ENCODE data around the gene BTRC.

BTRC gene

GRCh38 chr10:101567165-101568006 is 213.4 kb downstream of the BTRC start:
- DNase-seq (ENCODE audit: low read depth): no peak

DNA sequence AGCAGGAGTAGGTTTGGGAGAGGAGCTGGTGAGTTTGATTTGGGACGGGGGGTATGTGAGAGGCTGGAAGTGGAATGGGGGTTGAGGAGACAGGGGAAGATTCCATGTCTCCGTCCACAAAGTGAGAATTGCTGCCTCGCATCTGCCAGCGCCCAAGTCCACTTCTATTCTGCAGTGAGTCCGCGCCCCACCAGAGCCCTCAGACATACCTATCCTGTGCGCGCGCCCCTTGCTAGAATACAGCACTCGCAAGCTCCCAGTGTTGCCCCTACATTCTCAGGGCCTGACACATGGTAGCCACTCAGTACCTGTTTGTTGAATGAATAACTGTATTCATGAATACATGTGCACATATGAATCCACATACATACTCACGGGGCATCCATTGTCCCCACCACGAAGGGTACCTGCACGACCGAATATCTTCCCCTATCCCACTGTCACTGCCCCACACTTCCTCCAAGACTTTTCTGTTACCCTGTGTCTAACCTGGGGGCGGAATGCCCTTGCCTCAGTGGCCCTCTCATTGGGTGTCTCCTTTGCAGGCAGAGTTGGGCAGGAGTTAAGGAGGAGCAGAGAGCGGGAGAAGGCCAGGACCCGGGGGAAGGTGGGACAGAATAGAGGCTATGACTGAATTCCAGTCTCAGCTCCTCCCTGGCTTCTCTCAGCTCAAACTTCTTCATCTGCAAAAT is 214.2 kb downstream of the BTRC start:
- no peak for DNase-seq (ENCODE audit: low read depth)

GRCh38 chr10:101569323-101569621 is 215.3 kb downstream of the BTRC start:
- DNase-seq (ENCODE audit: low read depth): no peak

DNA sequence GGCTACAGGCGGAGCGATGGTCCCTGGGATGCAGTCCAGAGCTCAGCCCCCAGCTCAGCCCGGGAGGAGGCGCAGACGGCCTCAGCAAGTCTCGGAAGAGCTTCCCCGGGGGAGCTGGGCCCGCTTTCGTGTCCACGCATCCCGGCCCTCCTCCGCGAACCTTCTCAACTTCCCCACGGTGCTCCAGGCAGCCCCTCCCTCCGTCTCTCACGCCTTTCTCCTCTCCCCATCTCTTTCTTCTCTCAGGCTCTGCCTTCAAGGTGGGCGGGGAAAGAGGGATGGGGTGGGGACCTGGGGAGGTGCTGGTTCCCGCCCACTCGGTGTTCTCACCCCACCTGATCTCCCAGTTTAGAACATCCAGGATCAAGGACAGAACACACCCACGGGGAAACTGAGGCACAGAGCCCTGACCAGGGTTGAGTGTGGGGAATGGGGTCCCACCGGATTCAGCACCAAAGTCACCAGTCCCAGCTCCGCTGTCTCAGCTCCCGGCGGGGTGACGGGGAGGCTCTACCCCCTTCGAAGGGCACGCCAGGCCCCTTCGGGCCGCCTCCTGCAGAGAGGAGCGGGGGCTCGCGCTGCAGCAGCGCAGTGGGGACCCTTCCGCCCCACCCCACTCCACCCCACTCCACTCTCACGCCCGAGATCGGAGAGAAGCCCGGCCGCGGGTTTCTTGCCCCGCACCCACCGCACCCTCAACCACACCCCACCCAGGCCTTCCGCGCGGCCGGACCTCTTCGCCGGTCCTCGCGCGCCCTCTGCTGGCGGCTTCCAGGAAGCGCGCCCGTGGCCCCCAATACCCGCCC is 215.9 kb downstream of the BTRC start:
- no peak for DNase-seq (ENCODE audit: low read depth)

GRCh38 chr10:101570428-101571270 is 216.7 kb downstream of the BTRC start:
- no peak for DNase-seq (ENCODE audit: low read depth)

GRCh38 chr10:101571271-101571925 is 217.4 kb downstream of the BTRC start:
- no peak for DNase-seq (ENCODE audit: low read depth)

- DNase-seq (ENCODE audit: low read depth): no peak
Measured at GRCh38 chr10:101572126-101572525, 218.2 kb downstream of the BTRC start.

GRCh38 chr10:101572785-101573184 is 218.8 kb downstream of the BTRC start:
- no peak for DNase-seq (ENCODE audit: low read depth)

- no peak for DNase-seq (ENCODE audit: low read depth)
Measured at GRCh38 chr10:101573885-101574753, 220.2 kb downstream of the BTRC start.

DNA sequence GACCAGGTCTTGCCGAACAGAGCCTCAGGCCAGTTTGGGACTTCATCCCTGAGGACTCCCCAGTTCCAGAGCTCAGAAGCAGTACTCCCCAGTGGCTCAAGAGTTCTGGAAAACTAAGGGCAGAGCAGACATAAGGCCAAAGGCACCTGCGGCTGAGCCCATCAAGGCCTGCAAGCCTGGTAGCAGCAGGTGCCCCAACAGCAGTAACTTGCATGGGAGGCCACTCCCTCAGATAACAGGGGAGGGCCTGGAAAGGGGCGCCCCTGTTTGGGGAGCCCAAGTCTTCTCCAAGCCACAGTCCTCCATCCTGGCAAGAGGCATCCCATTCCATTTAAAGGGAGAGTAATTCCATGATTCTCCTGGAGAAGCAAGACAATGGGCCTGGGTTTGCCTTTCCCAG is 221.1 kb downstream of the BTRC start:
- DNase-seq (ENCODE audit: low read depth): no peak

- no peak for DNase-seq (ENCODE audit: low read depth)
Measured at GRCh38 chr10:101575580-101576210, 221.7 kb downstream of the BTRC start.

DNA sequence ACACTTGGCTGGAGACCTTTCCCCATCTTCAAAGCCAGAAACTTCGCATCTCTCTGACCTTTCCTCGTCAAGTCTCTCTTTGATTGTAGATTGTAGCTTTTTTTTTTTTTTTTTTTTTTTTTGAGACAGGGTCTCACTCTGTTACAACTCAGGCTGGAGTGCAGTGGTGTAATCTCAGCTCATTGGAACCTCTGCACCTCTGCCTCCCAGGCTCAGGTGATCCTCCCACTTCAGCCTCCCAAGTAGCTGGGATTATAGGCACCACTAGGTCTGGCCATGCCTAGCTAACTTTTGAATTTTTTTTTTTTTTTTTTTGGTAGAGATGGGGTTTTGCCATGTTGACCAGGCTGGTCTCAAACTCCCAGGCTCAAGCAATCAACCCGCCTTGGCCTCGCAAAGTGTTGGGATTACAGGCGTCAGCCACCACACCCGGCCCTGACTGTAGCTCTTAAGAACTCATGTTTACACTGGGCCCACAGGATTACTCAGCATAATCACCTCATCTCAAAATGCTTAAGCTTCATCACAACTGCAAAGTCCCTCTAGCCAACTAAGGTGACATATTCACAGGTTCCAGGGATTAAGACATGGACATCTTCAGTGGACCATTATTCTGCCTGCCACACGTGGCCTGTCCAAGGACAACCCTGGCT is 222.4 kb downstream of the BTRC start:
- DNase-seq (ENCODE audit: low read depth): no peak

GRCh38 chr10:101577121-101577871 is 223.3 kb downstream of the BTRC start:
- no peak for DNase-seq (ENCODE audit: low read depth)

DNA sequence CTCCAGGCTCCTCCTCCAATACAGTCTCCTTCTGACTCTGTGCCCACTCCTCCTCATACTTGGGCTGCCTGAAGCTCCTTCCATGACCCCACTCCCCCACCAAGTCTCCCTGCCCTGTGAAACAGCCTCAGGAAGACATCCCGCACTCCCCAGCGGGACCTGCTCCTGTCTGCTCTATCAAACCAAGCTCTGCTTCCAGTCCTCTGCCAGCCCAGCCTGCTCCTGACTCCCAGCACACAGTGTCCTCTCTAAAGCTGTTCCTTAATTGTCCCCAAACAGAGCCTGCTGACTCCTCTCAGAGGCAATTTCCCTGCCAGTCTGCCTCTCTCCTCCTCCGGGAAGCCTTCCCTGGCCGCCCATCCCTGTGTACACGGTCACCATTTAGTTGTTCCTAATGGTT is 224.2 kb downstream of the BTRC start:
- no peak for DNase-seq (ENCODE audit: low read depth)

GRCh38 chr10:101578803-101579515 is 225.0 kb downstream of the BTRC start:
- DNase-seq (ENCODE audit: low read depth): no peak

DNA sequence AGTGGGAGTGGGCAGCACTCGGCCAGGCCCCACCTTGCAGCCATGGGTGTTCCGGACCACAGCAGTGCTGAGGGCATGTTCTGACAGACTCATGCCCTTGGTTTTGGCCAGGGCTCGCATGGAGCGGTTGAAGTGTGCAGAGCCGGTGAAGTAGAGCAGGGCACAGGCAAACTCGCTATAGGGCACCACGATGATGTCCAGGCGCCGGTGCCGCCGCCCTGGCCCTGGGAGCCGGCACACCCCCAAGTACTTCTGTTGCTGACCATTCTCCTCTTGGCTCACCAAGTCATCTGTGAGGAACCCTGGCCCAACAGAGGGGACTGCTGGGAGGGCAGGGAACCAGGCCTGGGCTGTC is 225.5 kb downstream of the BTRC start:
- DNase-seq (ENCODE audit: low read depth): no peak

- DNase-seq (ENCODE audit: low read depth): no peak
Measured at GRCh38 chr10:101580486-101581399, 226.8 kb downstream of the BTRC start.
